Stimulated activated CD8-positive, alpha-beta memory T cell treated with anti-CD3 and anti-CD28 coated beads, Interleukin-12 subunit alpha, Interleukin-12 subunit beta, amount 100 ng/mL, for 1 hour (primary cell): ENCODE measurements around the gene INO80.
"Not testable (repeated sequence)": the region's sequence is repeated elsewhere in the genome, so short reads cannot be mapped to it uniquely, and the experiment has no call there.

Experiments used
- DNase-seq: peaks from one replicate; pipeline ENCODE4 v3.0.0-alpha.2; 2020; ENCODE audit warnings: low read depth

INO80 gene

DNA sequence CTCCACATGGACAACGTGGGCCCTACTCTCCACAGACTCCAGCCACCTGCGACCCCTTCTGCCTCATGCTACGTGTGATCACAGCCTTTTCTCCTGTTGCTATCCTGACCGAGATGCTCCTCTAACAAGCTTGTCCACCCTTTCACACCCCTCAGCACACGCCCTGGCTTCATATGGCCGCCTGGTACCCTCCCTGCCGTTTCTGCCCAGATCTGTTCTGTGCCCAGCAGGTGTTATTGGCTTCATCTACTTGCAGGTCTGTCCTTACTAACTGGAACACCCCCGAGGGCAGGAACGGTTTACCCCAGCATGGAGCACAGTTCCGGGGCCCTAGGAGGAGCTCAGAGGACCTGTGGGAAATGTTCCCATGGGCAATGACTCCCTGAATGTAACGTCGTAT lies 152.9 kb downstream of the INO80 start:
- no peak for DNase-seq

- not testable (repeated sequence) for DNase-seq
Measured at GRCh38 chr15:40962317-40962716, 153.8 kb downstream of the INO80 start.

- not testable (repeated sequence) for DNase-seq
Measured at GRCh38 chr15:40961740-40962139, 154.3 kb downstream of the INO80 start.

GRCh38 chr15:40960925-40961324 lies 155.2 kb downstream of the INO80 start:
- no peak for DNase-seq

- DNase-seq = no peak
Measured at GRCh38 chr15:40960151-40960885, 155.8 kb downstream of the INO80 start.

DNA sequence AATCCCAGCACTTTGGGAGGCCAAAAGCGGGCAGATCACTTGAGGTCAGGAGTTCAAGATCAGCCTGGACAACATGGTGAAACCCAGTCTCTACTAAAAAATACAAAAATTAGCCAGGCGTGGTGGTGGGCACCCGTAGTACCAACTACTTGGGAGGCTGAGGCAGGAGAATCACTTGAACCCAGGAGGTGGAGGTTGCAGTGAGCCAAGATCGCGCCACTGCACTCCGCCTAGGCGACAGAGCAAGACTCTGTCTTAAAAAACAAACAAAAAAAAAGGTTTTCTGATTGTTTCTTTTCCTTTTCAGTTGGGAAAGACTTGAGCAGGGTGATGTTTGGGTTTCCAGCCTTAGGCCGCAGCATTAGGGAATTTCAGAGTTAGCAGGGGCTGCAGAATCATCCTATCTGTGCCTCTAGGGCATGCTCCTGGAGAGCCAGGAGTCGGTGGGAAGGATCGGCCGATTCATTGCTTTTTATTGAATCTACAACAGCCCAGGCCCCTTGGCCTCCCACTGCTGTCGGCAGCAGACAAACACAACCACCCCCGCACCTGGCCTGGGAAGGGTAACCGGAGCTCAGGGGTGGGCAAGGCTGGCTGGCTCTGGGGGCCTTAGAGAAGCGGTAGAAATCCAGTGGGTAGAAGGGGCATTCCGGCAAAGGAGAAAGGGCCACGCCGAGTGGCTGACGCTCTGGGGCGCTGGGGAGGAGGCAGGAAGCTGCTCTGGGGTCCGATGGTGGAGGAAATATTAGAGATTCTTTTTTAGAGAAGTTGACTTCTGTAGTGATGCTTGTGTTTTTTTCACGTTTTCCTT lies 156.5 kb downstream of the INO80 start:
- no peak for DNase-seq

GRCh38 chr15:40958723-40959122 lies 157.4 kb downstream of the INO80 start:
- DNase-seq = no peak

DNA sequence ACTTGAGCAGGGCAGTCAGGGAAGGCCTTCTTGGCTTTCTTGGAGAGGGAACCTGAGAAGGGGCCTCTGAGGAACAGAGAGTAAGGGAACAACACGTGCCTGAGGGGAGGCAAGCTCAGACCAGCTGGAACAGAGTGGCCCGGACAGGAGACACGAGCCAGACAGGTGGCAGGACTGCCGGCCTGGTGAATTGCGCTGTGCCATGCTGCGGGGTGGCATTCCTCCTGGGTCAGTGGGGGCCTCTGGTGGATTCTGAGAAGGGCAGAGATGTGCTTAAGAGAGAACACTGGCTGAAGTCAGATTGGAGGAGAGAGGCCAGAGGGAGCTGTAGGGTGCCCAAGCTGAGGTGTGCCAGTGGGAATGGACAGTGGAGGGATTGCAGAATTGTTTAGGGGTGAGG lies 157.9 kb downstream of the INO80 start:
- no peak for DNase-seq

- no peak for DNase-seq
Measured at GRCh38 chr15:40957581-40958051, 158.5 kb downstream of the INO80 start.

DNA sequence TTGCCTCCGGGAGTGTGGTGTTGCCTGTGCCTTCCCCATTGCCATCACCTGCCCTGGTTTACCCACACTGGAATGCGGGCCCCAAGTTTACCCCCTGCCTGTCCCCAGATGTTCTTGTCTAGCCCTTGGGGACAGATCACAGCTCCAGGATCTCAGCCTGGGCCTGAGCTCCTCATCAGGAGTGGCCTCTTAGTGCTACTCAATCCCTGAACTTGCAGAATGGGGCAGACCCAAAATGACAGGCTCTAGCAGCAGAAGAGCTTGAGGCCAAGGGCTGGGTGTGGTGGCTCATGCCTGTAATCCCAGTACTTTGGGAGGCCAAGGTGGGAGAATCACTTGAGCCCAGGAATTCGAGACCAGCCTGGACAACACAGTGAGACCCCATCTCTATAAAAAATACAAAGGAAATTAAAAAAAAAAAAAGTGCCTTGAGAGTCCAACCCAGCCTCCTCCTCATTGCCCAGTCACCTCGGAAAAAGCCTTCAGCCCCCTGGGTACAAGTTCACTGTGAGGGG lies 159.0 kb downstream of the INO80 start:
- DNase-seq = no peak

DNA sequence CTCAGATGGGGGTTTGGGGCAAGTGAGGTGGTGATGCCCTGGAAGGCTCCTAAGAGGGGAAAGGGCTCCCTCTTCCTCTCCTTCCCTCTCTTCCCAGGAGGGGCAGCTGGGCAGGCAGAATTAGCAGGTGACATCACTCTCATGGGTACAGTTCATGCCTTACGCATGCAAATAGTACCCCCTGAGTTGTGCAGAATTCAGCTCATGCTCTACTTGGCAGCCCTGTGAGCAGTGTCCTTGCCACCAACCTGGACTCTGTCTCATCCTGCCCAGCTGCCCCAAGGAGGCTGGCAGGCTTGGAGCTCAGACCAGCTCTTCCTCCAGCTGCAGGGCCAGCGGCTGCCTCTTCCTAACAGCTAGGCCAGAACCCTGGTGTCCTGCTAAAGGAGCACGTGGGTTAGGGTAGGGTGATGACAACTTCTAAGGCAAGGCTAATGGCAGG lies 159.5 kb downstream of the INO80 start:
- DNase-seq = no peak

GRCh38 chr15:40955930-40956540 lies 160.0 kb downstream of the INO80 start:
- no peak for DNase-seq

- DNase-seq = no peak
Measured at GRCh38 chr15:40955141-40955903, 160.8 kb downstream of the INO80 start.

DNA sequence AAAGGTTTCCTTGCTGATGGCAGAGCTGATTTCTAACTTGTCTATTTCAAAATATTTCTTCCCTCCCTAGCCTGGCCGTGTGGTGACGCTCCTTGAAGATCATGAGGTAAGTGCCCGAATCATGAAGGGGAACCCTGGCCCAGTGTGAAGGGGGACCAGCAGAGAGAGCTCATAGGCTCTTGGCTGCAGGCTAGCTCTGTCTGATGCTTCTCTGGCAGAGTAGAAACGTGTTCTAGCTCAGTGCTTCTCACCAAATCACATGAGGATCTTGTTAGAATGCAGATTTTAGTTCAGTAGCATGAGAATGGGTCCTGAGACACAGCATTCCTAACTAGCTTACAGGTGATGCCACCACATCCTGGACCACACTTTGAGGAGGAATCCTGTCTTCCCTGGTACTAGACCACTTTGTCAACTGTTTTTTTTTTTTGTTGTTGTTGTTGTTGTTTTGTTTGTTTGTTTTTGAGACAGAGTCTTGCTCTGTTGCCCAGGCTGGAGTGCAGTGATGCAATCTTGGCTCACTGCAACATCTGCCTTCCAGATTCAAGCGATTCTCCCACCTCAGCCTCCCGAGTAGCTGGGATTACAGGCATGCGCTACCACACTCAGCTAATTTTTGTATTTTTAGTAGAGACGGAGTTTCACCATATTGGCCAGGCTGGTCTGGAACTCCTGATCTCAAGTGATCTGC lies 161.8 kb downstream of the INO80 start:
- DNase-seq = not testable (repeated sequence)

DNA sequence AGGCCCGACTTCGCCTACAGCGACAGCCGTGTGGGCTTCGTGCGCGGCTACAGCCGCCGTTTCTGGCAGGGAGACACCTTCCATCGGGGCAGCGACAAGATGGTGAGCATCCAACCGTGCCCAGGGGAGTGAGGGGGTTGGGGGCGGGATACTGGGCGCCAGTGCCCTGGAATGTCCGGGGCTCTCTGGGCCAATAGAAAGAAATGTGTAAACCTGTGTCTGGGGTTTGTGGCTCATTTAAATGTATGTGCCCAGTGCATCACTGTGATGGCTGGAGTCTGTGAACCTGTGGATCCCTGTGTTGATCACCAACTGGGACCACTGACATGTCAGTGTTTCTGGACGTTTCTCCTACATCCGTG lies 162.4 kb downstream of the INO80 start:
- no peak for DNase-seq

GRCh38 chr15:40952901-40953712 lies 163.0 kb downstream of the INO80 start, which contains the start of gene CHAC1:
Gene CHAC1, plus strand, starts transcription at chr15:40953471. Its CDS starts 113 bp downstream, at chr15:40953584.
- peak; percentile 89 for DNase-seq

DNA sequence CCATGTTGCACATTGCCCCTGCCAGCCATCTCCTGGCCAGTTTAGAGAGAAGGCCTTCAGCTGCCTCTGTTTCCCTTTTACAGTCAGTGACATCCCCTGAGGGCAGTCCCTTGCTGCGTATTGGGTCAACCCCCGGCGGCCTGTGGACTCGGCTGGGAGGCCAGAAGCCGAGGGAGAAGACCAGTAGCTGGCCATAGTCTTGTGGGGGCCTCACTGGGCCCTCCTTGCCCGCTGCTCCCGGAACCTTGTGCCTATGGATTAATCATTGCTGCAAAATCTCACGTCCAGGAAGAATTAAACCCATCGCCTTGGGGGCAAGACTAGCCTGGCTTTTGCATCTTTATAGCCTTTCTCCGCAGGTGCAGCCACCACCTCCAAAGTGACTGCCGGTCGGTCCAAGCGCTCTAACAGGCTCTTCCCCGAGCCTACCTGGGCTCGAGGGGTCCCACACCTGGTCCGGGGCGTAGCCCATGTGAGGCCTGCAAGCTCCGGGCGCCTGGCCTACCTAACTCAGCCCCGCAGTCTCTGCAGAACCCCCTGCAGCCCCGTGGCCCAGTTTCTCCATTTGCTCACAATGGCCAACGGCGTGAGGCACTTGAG lies 163.7 kb downstream of the INO80 start:
- no peak for DNase-seq

GRCh38 chr15:40951764-40952163 lies 164.3 kb downstream of the INO80 start:
- DNase-seq = no peak

DNA sequence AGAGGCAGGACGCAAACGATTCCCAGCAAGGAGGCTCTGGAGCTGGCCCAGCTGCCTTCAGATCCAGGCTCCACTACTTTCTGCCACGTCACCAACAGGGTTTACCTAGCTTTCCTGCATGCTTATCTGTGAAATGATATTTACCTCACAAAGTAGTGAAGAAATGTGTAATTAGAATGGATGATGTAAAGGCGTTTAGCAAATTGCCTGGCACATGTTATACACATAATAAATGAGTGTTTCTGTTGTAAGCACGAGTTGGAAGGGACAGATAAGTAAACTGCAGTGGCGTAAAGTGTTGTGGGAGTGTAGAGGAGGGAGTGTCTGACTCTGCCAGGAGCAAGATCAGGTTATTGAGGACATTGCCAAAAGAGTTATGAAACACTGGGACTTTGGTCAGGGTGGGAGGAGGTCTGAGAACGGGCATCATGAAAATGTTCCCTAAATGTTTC lies 166.3 kb downstream of the INO80 start:
- DNase-seq = no peak
